ENCODE measurements around the gene PSMB1.
"Not testable (repeated sequence)": the region's sequence is repeated elsewhere in the genome, so short reads cannot be mapped to it uniquely, and the experiment has no call there.

Gene PSMB1

DNA sequence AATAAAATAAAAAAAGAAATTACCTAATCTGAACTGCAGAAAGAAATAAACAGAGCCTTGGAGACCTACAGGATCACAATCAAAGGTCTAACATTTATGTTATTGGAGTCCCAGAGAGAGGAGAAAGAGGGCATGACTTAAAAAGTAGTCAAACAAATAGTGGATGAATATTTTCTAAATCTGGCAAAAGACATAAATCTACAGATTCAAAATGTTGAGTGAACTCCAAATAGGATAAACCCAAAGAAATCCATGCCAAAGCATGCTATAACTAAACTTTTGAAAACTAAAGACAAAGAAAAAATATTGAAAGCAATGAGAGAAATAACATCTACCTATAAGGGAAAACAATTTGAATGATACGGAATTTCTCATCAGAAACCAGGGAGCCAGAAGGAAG is 38.2 kb downstream of the PSMB1 start:
- TF ChIP-seq, protein P1, sequence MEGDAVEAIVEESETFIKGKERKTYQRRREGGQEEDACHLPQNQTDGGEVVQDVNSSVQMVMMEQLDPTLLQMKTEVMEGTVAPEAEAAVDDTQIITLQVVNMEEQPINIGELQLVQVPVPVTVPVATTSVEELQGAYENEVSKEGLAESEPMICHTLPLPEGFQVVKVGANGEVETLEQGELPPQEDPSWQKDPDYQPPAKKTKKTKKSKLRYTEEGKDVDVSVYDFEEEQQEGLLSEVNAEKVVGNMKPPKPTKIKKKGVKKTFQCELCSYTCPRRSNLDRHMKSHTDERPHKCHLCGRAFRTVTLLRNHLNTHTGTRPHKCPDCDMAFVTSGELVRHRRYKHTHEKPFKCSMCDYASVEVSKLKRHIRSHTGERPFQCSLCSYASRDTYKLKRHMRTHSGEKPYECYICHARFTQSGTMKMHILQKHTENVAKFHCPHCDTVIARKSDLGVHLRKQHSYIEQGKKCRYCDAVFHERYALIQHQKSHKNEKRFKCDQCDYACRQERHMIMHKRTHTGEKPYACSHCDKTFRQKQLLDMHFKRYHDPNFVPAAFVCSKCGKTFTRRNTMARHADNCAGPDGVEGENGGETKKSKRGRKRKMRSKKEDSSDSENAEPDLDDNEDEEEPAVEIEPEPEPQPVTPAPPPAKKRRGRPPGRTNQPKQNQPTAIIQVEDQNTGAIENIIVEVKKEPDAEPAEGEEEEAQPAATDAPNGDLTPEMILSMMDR (IDR thresholded peaks at IDR 0.05; ENCODE audit: low read length) = no peak
- TF ChIP-seq EZH2phosphoT487 (IDR thresholded peaks at IDR 0.05; ENCODE audit: low read length) (no peak), EZH2 (optimal IDR thresholded peaks at IDR 0.05; ENCODE audit: low read depth, low read length) (no peak)
- Histone ChIP-seq H3K4me1 (ENCODE audit: low read length) (no peaks in the 10 kb centered on the region), H3K36me3 (replicated peaks; ENCODE audit: insufficient read depth, low read length) (no peaks in the 10 kb centered on the region), H2AFZ (ENCODE audit: low read length) (no peak overlapping the region), H4K20me1 (ENCODE audit: insufficient read depth, low read length) (no peaks in the 10 kb centered on the region), H3K79me2 (ENCODE audit: low read length) (no peaks in the 10 kb centered on the region), H3K9me2 (replicated peaks; ENCODE audit: insufficient read depth, low read length) (no peaks in the 10 kb centered on the region), H3K27ac (ENCODE audit: low read length) (no peak overlapping the region), H3K4me3 (ENCODE audit: low read length) (no peak overlapping the region), H3K9ac (ENCODE audit: low read length) (no peak overlapping the region), H3K9me3 (replicated peaks; ENCODE audit: insufficient read depth, low read length) (no peaks in the 10 kb centered on the region), H3K4me2 (ENCODE audit: low read depth, low read length) (no peak overlapping the region), H3K27me3 (replicated peaks; ENCODE audit: insufficient read depth, low read length) (no peaks in the 10 kb centered on the region), H3F3A (ENCODE audit: insufficient read depth, low read length) (no peaks in the 10 kb centered on the region)
- DNase-seq = no peak

DNA sequence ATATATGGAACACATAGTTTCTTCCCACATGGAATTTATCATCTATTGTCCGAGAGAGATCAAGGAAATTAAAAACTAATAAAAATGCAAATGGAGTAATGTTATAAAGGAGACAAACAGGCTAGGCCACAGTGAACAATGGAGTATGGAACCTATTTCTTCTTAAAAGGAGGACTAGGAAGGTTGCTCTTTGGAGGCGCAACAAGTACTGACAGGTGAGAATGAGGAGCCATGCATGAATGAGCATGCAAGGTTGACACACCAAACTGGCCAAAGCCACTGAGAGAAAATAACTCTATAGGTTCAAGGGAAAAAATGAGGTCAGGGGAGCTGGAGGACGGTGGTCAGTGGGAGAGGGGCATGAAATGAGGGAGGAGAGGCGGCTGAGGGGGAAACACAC is 40.9 kb downstream of the PSMB1 start:
- Histone ChIP-seq H2AFZ (ENCODE audit: low read length) (no peak overlapping the region), H4K20me1 (ENCODE audit: insufficient read depth, low read length) (no peaks in the 10 kb centered on the region), H3K27ac (ENCODE audit: low read length) (no peak overlapping the region), H3K9me2 (replicated peaks; ENCODE audit: insufficient read depth, low read length) (no peaks in the 10 kb centered on the region), H3K79me2 (ENCODE audit: low read length) (no peaks in the 10 kb centered on the region), H3K4me1 (ENCODE audit: low read length) (no peaks in the 10 kb centered on the region), H3K9ac (ENCODE audit: low read length) (no peak overlapping the region), H3K4me2 (ENCODE audit: low read depth, low read length) (no peak overlapping the region), H3K4me3 (ENCODE audit: low read length) (no peak overlapping the region), H3K36me3 (replicated peaks; ENCODE audit: insufficient read depth, low read length) (no peaks in the 10 kb centered on the region), H3F3A (ENCODE audit: insufficient read depth, low read length) (no peaks in the 10 kb centered on the region), H3K9me3 (replicated peaks; ENCODE audit: insufficient read depth, low read length) (no peaks in the 10 kb centered on the region), H3K27me3 (replicated peaks; ENCODE audit: insufficient read depth, low read length) (no peaks in the 10 kb centered on the region)
- TF ChIP-seq EZH2 (optimal IDR thresholded peaks at IDR 0.05; ENCODE audit: low read depth, low read length) (no peak), EZH2phosphoT487 (IDR thresholded peaks at IDR 0.05; ENCODE audit: low read length) (no peak)
- TF ChIP-seq, protein P1 (IDR thresholded peaks at IDR 0.05; ENCODE audit: low read length) = no peak
- DNase-seq = no peak

DNA sequence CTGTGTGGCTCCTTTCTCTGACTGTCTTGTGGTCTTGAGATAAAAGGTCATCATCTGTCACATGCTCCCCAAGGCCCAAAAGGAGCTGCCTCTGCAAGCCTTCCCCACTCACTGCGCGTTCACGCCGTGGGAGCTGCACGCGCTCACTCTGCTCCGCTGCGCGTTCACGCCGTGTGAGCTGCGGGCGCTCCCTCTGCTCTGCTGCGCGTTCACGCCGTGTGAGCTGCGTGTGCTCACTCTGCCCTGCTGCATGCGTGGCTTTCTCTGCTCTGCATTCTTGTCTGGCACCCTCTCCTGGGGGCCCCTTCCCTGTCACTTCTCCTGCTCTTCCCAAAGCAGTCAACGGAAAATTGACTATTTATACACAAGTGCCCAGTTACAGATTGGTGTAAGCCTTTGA is 42.5 kb downstream of the PSMB1 start:
- Histone ChIP-seq H4K20me1 (ENCODE audit: insufficient read depth, low read length) (no peaks in the 10 kb centered on the region), H2AFZ (ENCODE audit: low read length) (no peak overlapping the region), H3K27me3 (replicated peaks; ENCODE audit: insufficient read depth, low read length) (no peaks in the 10 kb centered on the region), H3K36me3 (replicated peaks; ENCODE audit: insufficient read depth, low read length) (no peaks in the 10 kb centered on the region), H3K4me3 (ENCODE audit: low read length) (no peak overlapping the region), H3K9ac (ENCODE audit: low read length) (no peak overlapping the region), H3K79me2 (ENCODE audit: low read length) (no peaks in the 10 kb centered on the region), H3K27ac (ENCODE audit: low read length) (no peak overlapping the region), H3F3A (ENCODE audit: insufficient read depth, low read length) (no peaks in the 10 kb centered on the region), H3K9me3 (replicated peaks; ENCODE audit: insufficient read depth, low read length) (no peaks in the 10 kb centered on the region), H3K9me2 (replicated peaks; ENCODE audit: insufficient read depth, low read length) (no peaks in the 10 kb centered on the region), H3K4me2 (ENCODE audit: low read depth, low read length) (no peak overlapping the region), H3K4me1 (ENCODE audit: low read length) (no peaks in the 10 kb centered on the region)
- no peak for TF ChIP-seq EZH2 (optimal IDR thresholded peaks at IDR 0.05; ENCODE audit: low read depth, low read length)
- no peak for TF ChIP-seq EZH2phosphoT487 (IDR thresholded peaks at IDR 0.05; ENCODE audit: low read length)
- DNase-seq = no peak

GRCh38 chr6:170509723-170510018 is 43.4 kb downstream of the PSMB1 start:
- Histone ChIP-seq H3K27me3 (replicated peaks; ENCODE audit: insufficient read depth, low read length) (no peaks in the 10 kb centered on the region), H3K79me2 (ENCODE audit: low read length) (no peaks in the 10 kb centered on the region), H3K9ac (ENCODE audit: low read length) (no peak overlapping the region), H3K4me2 (ENCODE audit: low read depth, low read length) (no peak overlapping the region), H3K4me3 (ENCODE audit: low read length) (no peak overlapping the region), H3K36me3 (replicated peaks; ENCODE audit: insufficient read depth, low read length) (no peaks in the 10 kb centered on the region), H3F3A (ENCODE audit: insufficient read depth, low read length) (no peaks in the 10 kb centered on the region), H2AFZ (ENCODE audit: low read length) (no peak overlapping the region), H3K9me3 (replicated peaks; ENCODE audit: insufficient read depth, low read length) (no peaks in the 10 kb centered on the region), H3K4me1 (ENCODE audit: low read length) (no peaks in the 10 kb centered on the region), H4K20me1 (ENCODE audit: insufficient read depth, low read length) (no peaks in the 10 kb centered on the region), H3K27ac (ENCODE audit: low read length) (no peak overlapping the region), H3K9me2 (replicated peaks; ENCODE audit: insufficient read depth, low read length) (no peaks in the 10 kb centered on the region)
- TF ChIP-seq, protein P1 (IDR thresholded peaks at IDR 0.05; ENCODE audit: low read length) = no peak
- TF ChIP-seq EZH2phosphoT487 (IDR thresholded peaks at IDR 0.05; ENCODE audit: low read length) (no peak), EZH2 (optimal IDR thresholded peaks at IDR 0.05; ENCODE audit: low read depth, low read length) (no peak)
- DNase-seq = no peak

GRCh38 chr6:170508892-170509722 is 44.0 kb downstream of the PSMB1 start:
- not testable (repeated sequence) for H4K20me1 ChIP-seq (ENCODE audit: insufficient read depth, low read length); DNase-seq; H3K36me3 ChIP-seq (replicated peaks; ENCODE audit: insufficient read depth, low read length); H3K27me3 ChIP-seq (replicated peaks; ENCODE audit: insufficient read depth, low read length); H3F3A ChIP-seq (ENCODE audit: insufficient read depth, low read length); H3K79me2 ChIP-seq (ENCODE audit: low read length); H2AFZ ChIP-seq (ENCODE audit: low read length); H3K9me3 ChIP-seq (replicated peaks; ENCODE audit: insufficient read depth, low read length); H3K9ac ChIP-seq (ENCODE audit: low read length); H3K4me1 ChIP-seq (ENCODE audit: low read length); H3K4me2 ChIP-seq (ENCODE audit: low read depth, low read length); H3K4me3 ChIP-seq (ENCODE audit: low read length); H3K9me2 ChIP-seq (replicated peaks; ENCODE audit: insufficient read depth, low read length); H3K27ac ChIP-seq (ENCODE audit: low read length)
